Colonic mucosa (tissue), 4 donors: ENCODE data around the gene CDK6. TPM values are rescaled to one million over a fixed set of nuclear protein-coding genes. Genes with fewer than 3 reads are reported as not detected.

Source experiments
- DNase-seq: peaks from one replicate; pipeline ENCODE4 v3.0.0-alpha.2; 2020
- H3K27ac ChIP-seq: fragments of 200-600 bp; one replicate; pipeline ENCODE4 v1.8.0; 2021
- H3K27me3 ChIP-seq: fragments of 200-600 bp; one replicate; pipeline ENCODE4 v1.8.0; 2021
- H3K36me3 ChIP-seq: fragments of 200-600 bp; one replicate; pipeline ENCODE4 v1.8.0; 2021
- H3K4me1 ChIP-seq: fragments of 200-600 bp; one replicate; pipeline ENCODE4 v1.8.0; 2021; ENCODE audit warnings: mild to moderate bottlenecking
- H3K4me3 ChIP-seq: fragments of 200-600 bp; one replicate; pipeline ENCODE4 v1.8.0; 2021
- H3K9ac ChIP-seq, 2 donors: one replicate each; pipeline ENCODE4 v1.7.0; 2013; ENCODE audit warnings: control low read depth in 2 of 2, low read depth in 2 of 2, low read length in 2 of 2
- H3K9me3 ChIP-seq: fragments of 200-600 bp; one replicate; pipeline ENCODE4 v1.8.0; 2021
- intact Hi-C: fragments of 100-400 bp; cut with DNase I; formaldehyde crosslinking; loops from one replicate; pipeline ENCODE4 v1.14.1; 2022
- total RNA-seq, 2 donors: library from RNA; stranded (reverse); fragmentation: NEBNext Ultra II Directional in 1 of 2; extraction: Animal tissue kit (Norgen Biotek cat#: 25700) in 1 of 2; gene quantifications; one replicate each; pipeline ENCODE4 v1.2.1, GENCODE V29; 2021
- TF ChIP-seq, protein P1 (sequence below): fragments of 200-600 bp; IDR thresholded peaks from one replicate; pipeline ENCODE4 v1.8.0; 2022; ENCODE audit warnings: antibody characterized with exemption, mild to moderate bottlenecking
- donor health status: healthy.
- donor health status: DM: no; HTN: no; CAD: no.
- donor health status: DM: no; HTN: no; CAD: no.

Gene CDK6
- total RNA-seq, 2 donors from 2014 or later: 37.1 to 55.4 TPM

DNA sequence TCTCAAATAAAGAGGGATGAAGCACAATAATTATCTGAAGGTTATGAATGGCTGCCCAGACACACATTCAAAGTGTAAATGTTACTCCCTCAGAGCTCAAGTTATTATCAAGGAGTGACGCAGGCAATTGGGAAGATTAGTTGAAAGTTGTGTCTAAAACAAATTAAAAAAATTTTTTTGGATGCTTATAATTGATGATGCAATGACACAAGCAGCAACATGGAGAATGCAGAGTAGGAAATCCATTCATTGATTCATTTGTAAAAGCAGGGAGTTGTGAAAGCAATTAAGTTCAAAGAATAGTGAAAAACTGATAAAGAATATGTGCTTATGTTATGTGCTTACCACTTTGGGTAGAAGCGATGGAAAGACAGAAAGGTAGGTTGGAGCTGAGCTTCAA, 120.4 kb downstream of the CDK6 start:
- H3K4me1 ChIP-seq: peaks cover 4% of the 10 kb centered on the region
- H3K4me3 ChIP-seq: no peak overlapping the region
- TF ChIP-seq, protein P1, sequence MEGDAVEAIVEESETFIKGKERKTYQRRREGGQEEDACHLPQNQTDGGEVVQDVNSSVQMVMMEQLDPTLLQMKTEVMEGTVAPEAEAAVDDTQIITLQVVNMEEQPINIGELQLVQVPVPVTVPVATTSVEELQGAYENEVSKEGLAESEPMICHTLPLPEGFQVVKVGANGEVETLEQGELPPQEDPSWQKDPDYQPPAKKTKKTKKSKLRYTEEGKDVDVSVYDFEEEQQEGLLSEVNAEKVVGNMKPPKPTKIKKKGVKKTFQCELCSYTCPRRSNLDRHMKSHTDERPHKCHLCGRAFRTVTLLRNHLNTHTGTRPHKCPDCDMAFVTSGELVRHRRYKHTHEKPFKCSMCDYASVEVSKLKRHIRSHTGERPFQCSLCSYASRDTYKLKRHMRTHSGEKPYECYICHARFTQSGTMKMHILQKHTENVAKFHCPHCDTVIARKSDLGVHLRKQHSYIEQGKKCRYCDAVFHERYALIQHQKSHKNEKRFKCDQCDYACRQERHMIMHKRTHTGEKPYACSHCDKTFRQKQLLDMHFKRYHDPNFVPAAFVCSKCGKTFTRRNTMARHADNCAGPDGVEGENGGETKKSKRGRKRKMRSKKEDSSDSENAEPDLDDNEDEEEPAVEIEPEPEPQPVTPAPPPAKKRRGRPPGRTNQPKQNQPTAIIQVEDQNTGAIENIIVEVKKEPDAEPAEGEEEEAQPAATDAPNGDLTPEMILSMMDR: no peak
- DNase-seq: no peak
- intact Hi-C loops: no loop called here
- no peak overlapping the region for H3K9ac ChIP-seq
- no peak overlapping the region for H3K27ac ChIP-seq
- H3K36me3 ChIP-seq: no peaks in the 10 kb centered on the region
- no peaks in the 10 kb centered on the region for H3K27me3 ChIP-seq
- no peaks in the 10 kb centered on the region for H3K9me3 ChIP-seq

DNA sequence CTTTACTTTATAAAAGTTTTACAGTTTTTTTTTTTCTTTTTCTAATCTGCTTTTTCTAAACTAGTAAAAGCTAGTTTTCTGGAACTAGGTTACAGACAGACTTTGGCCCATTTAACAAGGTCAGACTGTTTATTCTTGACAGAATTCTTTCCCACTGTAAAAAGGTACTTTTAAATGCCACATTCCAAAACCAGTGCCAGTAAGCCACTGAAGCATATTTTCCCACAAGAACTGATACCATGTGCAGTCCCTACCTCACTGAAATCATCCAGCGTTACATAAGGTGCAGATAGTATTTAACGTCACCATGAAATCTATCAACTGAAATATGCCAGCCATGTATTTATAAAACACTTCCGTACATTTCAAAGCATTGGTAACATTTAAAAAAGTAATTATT, 121.6 kb downstream of the CDK6 start:
- Histone ChIP-seq H3K4me3 (no peak overlapping the region), H3K9me3 (no peaks in the 10 kb centered on the region), H3K9ac (no peak overlapping the region), H3K27me3 (no peaks in the 10 kb centered on the region), H3K27ac (no peak overlapping the region), H3K4me1 (peaks cover 4% of the 10 kb centered on the region), H3K36me3 (no peaks in the 10 kb centered on the region)
- TF ChIP-seq, protein P1: no peak
- intact Hi-C loops: no loop called here
- DNase-seq: no peak

DNA sequence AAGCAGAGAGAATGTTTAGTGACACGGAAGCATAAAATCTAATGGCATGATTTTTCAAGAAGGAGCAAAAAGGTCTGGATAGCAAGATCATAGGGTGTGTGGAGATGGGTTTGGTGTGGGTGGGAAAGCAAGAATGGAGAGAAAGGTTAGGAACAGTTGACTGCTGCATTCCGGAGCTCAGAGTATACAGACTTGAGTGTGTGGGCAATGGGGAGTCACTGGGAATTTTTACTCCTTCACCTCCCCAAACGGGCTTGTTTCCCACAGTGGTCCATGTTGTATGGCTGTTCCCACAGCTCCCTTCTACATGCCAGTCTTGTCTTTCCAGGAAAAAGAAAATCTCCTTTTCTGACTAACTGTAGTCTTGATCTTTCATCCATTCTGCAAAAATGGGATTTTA, 122.1 kb downstream of the CDK6 start:
- intact Hi-C loops: no loop called here
- TF ChIP-seq, protein P1: no peak
- no peak overlapping the region for H3K27ac ChIP-seq

DNA sequence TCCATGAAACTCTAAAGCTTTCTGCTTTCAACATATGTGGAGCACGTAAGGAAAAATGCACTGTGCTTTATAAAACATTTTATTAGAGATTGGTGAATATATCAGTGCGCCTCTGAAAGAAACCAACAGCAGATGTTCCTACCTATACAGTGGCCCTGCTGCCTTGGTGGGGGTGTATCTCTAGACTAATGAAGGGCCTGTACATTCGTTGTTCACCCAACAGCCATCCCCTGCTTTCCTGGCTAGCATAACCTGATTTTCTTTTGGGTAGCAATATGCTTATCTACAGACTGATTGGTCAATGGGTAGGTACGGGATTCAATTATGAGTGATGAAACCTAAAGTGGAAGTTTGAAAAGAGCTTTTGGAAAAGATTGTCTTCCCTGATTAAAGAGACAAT, 126.5 kb downstream of the CDK6 start:
- H3K27ac ChIP-seq: no peak overlapping the region
- H3K9ac ChIP-seq: no peak overlapping the region
- no peak overlapping the region for H3K4me3 ChIP-seq
- no peaks in the 10 kb centered on the region for H3K27me3 ChIP-seq
- H3K4me1 ChIP-seq: no peaks in the 10 kb centered on the region
- H3K9me3 ChIP-seq: no peaks in the 10 kb centered on the region
- intact Hi-C loops: no loop called here
- H3K36me3 ChIP-seq: no peaks in the 10 kb centered on the region
- no peak for DNase-seq
- TF ChIP-seq, protein P1: no peak

More for the DNA sequence above, 122.1 kb downstream of the CDK6 start:
- no peaks in the 10 kb centered on the region for H3K27me3 ChIP-seq
- no peak for DNase-seq
- no peaks in the 10 kb centered on the region for H3K36me3 ChIP-seq
- peaks cover 4% of the 10 kb centered on the region for H3K4me1 ChIP-seq
- H3K9me3 ChIP-seq: no peaks in the 10 kb centered on the region
- no peak overlapping the region for H3K4me3 ChIP-seq
- H3K9ac ChIP-seq: no peak overlapping the region

DNA sequence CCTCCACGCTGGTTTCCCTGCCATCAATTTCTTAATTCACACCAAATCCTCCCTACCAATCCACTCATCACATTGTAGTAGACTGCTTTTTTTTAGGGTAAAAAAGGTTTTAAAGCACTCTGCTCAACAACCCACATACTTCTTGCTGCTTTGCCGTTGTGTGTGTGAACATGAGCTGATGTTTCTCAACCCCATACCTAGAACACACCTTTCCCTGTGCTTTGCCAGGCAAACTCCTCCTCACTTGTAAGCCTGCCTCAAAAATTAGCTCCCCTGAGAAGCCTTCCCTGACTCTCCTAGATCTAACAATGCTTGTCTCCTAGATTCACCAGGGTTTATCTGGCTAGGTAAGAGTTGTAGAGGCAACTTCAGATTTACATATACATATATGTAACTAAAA, 127.2 kb downstream of the CDK6 start:
- DNase-seq: no peak

More for the DNA sequence above, 127.2 kb downstream of the CDK6 start:
- Histone ChIP-seq H3K27me3 (no peaks in the 10 kb centered on the region), H3K27ac (no peak overlapping the region), H3K36me3 (no peaks in the 10 kb centered on the region), H3K4me1 (no peaks in the 10 kb centered on the region), H3K9me3 (no peaks in the 10 kb centered on the region), H3K4me3 (no peak overlapping the region), H3K9ac (no peak overlapping the region)
- TF ChIP-seq, protein P1: no peak
- intact Hi-C loops: no loop called here
